HG02852 (cell line): ENCODE results near the gene ATPAF2.
A peak's percentile ranks its signal among the peaks of the same experiment; 100 is the strongest.

ENCODE experiments used
- ATAC-seq: cut with Tn5 transposase; IDR thresholded peaks from one replicate; pipeline ENCODE4 v1.9.1; 2021; ENCODE audit warnings: mild to moderate bottlenecking, moderate library complexity; ENCODE audit not compliant: unreplicated experiment

Gene ATPAF2

DNA sequence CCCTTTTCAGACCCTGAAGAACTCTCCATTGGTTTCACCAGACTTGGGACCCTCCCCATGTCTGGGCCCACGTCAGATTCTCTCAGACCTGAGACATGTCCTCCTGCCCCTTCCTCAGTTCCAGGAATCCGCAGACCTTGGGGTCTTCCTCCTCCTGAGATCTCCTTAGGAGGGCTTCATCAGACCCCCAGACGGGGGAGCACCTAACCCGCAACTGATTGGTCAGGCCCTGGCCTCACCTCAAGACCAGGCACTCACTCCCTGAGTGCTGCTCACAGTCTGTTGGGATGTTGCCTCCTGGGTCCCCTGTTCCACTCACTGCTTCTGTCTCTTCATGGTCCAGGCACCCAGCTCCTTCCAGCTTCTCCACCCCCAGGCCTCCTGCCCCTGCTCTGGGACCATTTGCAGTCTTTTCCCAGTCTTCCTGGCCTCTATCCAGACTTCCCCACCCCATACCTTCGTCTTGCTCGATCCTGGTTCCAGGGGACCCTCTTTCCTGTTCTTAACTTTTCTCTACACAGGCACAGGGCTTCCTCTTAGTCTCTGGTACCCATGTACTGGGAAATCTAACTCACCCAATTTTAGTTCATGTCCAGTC is 1.4 kb upstream of the ATPAF2 start:
- ATAC-seq = no peak

GRCh38 chr17:18039535-18040260 is 730 bp upstream of the ATPAF2 start:
- ATAC-seq = peak; percentile 26

DNA sequence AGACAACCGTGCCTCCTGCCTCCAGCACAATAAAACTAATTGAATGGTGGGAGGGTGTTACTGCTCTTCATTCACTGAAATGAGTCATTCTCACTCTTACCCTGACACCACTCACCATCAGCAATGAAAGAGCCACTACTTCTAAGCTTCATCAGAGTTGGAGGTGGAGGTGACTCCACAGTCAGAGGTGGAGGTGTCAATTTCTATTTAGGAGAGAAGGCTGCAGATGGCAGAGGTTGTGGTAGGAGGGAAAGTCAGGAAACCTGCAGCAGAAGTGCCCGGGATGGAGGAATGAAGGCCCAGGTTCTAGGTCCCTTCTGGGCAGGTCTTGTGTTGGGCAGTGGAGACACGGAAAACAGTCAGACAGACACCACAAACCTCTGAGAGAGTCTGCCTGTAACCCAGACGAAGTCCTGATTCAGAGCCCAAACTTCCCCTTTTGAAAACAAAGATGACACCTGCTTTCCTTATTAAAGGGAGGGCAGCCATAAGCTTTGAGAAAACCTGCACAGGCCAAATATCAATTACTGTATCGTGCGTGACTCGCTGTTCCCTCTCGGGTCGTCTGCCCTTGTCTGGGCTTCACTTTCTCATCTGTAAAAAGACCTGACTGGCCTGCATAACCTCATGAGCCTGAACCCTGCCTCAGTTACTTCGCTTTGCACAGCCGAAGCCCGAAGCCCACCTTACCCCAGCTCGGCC is 668 bp downstream of the ATPAF2 start:
- no peak for ATAC-seq

DNA sequence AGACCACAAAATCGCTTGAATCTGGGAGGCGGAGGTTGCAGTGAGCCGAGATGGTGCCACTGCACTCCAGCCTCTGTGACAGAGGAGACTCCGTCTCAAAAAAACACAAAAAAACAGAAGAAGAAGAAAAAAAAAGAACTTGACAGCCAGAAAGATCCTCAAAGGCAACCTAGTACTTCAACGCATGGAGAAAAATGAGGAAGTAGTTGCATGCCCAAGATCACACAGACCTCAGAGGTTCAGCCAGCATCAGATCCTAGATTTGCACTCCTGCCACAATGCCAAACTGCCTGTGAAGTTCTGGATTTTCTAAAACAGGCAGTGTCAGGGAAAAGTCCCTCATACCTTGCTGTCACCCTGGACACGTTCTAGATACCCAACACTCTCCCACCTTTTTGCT is 1.5 kb downstream of the ATPAF2 start:
- no peak for ATAC-seq

DNA sequence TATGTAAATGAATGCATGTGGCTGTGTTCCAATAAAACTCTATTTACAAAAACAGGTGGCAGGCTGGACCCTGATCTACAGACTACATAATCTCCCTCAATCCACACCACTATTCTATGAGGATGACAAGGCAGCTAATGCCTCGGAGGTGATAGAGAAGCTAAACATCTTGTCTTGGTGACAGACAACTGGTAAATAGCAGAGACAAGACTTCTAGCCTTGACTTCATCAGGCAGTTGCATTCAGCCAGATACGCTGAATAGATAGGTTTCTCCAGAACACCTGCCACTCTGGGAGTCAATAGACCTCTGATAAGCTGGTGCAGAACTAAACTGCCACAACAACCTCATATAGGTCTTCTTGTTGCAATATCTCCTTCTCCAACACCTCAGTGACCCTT is 3.3 kb downstream of the ATPAF2 start:
- no peak for ATAC-seq

- peak; percentile 62 for ATAC-seq
These were observed 5.4 kb downstream of the ATPAF2 start for GRCh38 chr17:18033442-18034099.

- ATAC-seq = no peak
These were observed 7.0 kb downstream of the ATPAF2 start for GRCh38 chr17:18031955-18032354.

DNA sequence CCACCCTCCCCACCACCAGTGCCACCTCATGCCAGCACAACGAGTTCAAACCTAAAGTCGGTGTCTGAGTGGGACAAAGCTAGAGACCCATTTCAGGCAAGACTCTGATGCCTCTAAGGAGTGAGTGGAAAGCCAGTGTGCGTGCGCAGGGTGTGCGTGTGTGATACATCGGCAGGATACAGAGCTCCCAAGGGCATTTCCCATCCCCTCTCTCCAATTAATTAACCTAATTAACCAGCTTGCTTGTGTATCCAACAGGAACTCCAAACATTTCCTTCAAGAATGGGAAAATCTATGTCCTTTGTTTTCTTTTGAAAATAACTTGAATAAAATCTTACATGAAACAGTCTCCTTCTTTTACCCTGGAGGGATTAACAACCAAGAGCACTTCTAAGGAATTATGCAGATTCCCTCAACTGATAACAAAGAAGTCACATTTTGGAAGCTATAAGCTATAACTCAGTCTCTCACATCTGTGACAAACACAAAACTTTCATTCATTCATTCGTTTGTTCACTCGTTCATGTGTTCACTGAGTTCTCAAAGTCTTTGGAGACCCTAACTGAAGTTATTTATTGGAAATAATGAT is 9.9 kb downstream of the ATPAF2 start:
- ATAC-seq = no peak

DNA sequence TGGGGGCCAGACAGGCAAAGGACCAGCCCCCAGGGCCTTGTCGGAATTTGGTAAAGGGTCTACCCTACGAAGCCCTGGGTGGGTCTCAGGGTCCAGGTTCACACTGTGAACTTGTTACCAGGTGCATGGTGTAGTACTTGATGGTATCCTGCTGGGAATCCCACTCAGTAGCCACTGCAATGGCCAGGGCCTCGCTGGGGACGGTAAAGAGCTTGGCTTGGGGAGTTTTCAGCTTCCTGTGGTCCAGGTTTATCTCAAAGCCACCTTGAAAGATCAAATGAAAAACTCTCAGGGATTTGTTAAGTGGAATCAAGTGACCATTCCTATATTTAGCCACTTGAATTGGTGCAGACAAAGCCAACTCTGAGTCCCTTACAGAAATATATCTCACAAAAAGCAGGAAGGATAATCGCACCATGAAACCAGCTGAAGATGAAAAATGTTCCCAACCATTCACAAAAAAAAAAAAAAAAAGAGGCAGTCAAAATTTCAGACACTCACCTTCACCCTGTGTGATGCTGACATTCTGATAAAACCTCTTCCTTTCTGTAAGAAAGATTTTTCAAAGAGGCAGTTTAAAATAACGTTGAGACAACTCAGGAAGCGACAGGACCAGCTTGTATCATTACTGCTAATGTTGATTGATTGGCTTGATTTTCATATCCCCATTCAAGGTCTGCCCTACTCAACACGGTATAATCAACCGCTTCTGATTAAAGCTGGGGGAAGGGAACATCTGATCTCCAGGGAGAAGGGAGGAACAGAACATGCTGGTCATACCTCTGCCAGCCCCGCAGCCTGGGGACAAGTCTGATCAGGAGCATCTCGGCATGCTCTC is 10.6 kb downstream of the ATPAF2 start:
- no peak for ATAC-seq

DNA sequence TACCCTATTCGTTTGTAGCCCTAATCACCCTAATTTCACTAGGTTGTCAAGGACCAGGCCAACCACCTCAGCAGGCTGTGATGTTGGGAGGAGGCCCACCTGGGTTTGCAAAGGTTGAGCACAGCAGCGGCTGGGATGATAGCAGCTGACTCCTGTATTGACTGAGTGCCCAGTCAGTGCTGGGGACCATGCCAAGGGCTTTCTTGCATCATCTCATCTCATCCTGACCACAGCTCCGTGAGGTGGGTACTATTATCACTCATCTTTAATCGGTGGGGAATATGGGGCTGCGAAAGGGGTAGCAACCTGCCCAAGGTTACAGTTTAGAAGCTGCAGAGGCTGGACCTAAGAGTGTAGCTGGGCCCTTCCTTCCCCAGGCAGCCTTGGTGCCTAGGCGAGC is 11.7 kb downstream of the ATPAF2 start:
- no peak for ATAC-seq

DNA sequence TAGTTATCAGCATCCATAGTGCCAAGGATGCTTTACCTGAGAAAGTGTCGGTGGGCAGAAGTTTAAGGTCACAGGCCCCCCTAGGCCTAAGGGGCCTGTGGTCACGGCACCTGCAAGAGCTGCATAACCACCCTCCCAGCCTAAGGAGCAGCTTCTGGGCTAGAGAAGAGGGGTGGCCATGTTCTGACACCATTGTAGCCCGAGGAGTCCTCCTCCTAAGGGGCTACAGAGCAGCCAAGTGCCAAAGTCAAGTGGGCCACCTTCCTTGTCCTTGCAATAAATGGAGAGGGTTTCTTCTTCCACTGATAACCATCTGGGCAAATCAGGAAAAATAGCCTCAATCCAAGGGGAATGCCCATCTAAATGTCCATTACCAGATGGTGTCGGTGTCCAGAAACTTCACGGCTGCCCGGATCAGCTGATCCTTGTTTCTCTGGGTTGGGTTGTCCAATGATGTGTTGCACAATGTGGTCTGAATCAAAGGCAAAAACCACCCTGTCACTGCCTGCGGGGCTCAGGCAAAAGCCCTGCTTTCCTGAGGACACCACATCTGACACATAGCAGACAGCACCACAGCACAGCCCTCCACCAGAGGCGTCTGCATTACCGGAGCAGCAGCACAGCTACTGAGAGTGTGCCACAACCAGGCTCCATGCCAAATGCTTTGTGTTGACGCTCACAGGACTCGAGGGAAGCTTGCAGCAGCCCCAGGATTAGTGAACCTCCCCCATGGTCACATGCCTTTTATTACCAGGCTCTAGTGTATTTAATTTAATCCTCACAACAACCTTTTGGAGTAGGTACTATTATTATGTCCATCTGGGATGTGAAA is 12.8 kb downstream of the ATPAF2 start:
- ATAC-seq = no peak

- ATAC-seq = no peak
These were observed 13.6 kb downstream of the ATPAF2 start for GRCh38 chr17:18025241-18025944.

DNA sequence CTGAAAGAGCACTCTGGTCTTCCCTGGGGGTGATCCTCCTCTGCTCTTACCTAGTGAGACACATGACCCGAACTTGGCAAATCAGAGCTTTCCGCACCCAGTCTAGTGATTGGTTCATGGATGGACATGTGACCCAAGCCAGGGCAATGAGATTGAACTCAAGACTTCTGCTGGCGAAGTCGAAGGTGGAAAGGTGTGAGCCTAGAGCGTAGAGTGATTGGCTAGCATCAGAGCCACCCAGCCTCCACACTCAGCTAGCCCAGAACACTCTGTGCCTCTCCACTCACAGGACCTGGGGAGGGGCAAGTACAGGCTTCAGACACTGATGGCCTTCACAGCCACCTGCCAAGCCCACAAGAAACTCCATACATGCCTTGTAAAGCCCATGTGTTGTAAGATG is 17.6 kb downstream of the ATPAF2 start:
- ATAC-seq = no peak

GRCh38 chr17:18020971-18021370 is 18.0 kb downstream of the ATPAF2 start:
- no peak for ATAC-seq

DNA sequence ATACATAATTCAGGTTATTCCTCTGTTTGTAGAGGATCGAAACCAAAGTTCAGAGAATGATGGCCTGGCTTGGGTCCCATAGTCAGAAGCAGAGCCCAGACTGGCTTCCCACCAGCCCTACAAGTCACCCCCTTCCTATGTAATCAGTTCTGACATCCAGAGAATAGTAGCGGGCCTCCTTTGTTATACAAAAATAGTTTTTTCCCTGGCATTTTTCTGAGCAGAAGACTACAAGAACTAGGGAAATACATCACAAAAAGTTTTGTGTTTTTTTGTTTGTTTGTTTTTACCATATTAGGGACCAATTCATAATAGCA is 19.2 kb downstream of the ATPAF2 start:
- ATAC-seq = no peak

- no peak for ATAC-seq
These were observed 20.5 kb downstream of the ATPAF2 start for GRCh38 chr17:18018411-18018921.

- ATAC-seq = no peak
These were observed 21.0 kb downstream of the ATPAF2 start for GRCh38 chr17:18017958-18018357.

DNA sequence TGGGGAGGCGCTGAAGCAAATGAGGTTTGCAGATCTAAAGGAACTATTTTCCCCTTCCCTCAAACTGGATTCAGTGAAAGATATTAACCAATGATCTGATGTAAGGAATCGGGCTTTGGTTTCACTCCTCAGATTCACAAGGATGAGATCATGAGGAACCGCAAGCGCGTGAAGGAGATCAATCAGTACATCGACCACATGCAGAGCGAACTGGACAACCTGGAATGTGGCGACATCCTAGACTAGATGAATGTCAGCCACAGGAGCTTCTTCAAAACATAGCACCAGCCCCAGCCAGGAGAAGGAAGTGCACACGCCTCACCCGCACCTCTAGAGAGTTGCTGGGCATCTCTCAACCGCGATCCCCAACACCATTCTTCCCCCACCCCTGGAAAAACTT is 22.5 kb downstream of the ATPAF2 start:
- no peak for ATAC-seq

DNA sequence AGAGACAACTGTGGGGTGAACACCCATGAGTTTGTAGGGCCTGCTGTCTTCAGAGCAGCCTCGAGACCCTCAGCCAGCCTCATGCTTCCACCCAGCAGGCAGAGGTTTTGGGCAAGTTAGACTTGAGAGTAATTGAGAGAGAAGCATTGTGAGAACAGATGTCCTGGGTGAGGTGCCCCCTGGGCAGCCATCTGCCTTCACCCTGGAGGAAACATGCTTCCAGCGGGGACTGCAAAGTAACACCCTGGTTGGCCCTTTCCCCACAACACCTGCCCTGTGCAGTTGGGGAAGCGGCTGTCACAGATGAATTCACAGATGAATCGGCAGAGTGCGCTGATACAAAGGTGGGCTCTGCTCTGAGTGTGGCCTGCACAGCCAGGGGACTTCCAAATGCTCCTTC is 23.4 kb downstream of the ATPAF2 start:
- no peak for ATAC-seq
